HG03457 (cell line): ENCODE results near the gene TMEM52.

ENCODE experiments used
- ATAC-seq: cut with Tn5 transposase; IDR thresholded peaks from one replicate; pipeline ENCODE4 v1.9.1; 2021; ENCODE audit warnings: moderate number of reproducible peaks; ENCODE audit not compliant: unreplicated experiment

Gene TMEM52

GRCh38 chr1:1876335-1876930 lies 42.6 kb downstream of the TMEM52 start:
- ATAC-seq, result no peak

- no peak for ATAC-seq
These were observed 43.1 kb downstream of the TMEM52 start for GRCh38 chr1:1875932-1876331.

- no peak for ATAC-seq
These were observed 44.2 kb downstream of the TMEM52 start for GRCh38 chr1:1874901-1875300.

GRCh38 chr1:1873186-1873585 lies 45.9 kb downstream of the TMEM52 start:
- ATAC-seq, result no peak

GRCh38 chr1:1872329-1872994 lies 46.6 kb downstream of the TMEM52 start:
- no peak for ATAC-seq

- no peak for ATAC-seq
These were observed 49.6 kb downstream of the TMEM52 start for GRCh38 chr1:1869469-1869868.
